ENCODE data around the gene SIRT7. TPM values are rescaled to one million over a fixed set of nuclear protein-coding genes. Genes with fewer than 3 reads are reported as not detected.
A peak's percentile ranks its signal among the peaks of the same experiment; 100 is the strongest.

The SIRT7 gene
- total and polyA plus RNA-seq, 11 donors, result 3.6 to 13.2 (median 6.8) TPM

DNA sequence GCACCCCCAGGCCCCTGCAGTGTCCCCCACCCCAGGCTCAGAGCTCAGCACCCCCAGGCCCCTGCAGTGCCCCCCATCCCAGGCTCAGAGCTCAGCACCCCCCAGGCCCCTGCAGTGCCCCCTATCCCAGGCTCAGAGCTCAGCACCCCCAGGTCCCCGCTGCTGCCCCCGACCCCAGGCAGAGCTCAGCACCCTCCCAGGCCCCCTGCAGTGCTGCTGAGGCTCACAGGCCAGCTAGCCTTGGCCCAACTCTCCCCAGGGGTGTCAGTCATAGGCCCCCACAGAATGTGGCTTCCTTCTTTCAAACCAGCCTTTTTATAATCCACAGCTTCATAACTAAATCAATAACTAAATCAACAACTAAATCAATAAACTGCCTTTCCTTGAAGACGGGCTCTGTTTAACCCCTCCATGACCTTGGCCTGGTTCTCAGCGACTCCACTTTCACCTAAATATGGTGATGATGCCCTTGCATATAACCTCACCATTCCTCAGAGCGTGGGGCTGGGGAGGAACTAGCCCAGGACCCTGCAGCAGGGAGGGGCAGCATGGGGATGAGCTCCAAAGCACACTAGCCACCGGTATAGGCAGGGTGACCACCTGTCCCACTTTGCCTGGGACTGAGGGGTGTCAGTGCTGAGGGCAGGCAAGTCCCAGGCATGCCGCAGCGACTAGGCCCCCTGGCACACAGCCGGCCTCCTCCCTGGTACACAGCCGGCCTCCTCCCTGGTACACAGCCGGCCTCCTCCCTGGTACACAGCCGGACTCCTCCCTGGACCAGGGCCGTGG, 38.0 kb upstream of the SIRT7 start:
- 80 to 86% (median 82%) methylated on average over 8 to 13 of the region's 13 CpGs for WGBS, 4 donors
- Histone ChIP-seq H3K4me1 (peaks cover 2 to 20% (median 9%) of the 10 kb centered on the region in 12 donors), H3K4me3 (no peak overlapping the region), H3K27ac (no peak overlapping the region), H3K36me3 (no peaks in the 10 kb centered on the region), H3K9me3 (no peaks in the 10 kb centered on the region), H3K27me3 (peaks cover 16 to 54% (median 28%) of the 10 kb centered on the region in 9 donors)
- TF ChIP-seq POLR2A (IDR thresholded peaks at IDR 0.05), result no peak
- TF ChIP-seq, protein P1, sequence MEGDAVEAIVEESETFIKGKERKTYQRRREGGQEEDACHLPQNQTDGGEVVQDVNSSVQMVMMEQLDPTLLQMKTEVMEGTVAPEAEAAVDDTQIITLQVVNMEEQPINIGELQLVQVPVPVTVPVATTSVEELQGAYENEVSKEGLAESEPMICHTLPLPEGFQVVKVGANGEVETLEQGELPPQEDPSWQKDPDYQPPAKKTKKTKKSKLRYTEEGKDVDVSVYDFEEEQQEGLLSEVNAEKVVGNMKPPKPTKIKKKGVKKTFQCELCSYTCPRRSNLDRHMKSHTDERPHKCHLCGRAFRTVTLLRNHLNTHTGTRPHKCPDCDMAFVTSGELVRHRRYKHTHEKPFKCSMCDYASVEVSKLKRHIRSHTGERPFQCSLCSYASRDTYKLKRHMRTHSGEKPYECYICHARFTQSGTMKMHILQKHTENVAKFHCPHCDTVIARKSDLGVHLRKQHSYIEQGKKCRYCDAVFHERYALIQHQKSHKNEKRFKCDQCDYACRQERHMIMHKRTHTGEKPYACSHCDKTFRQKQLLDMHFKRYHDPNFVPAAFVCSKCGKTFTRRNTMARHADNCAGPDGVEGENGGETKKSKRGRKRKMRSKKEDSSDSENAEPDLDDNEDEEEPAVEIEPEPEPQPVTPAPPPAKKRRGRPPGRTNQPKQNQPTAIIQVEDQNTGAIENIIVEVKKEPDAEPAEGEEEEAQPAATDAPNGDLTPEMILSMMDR (IDR thresholded peaks at IDR 0.05), result no peak
- intact Hi-C loops (cut with DNase I), result loop anchor here in 5 of 10 donors (5.0 kb wide), 2 partner anchors 66 to 196 kb away; partner anchors contain the start of genes CENPX (in 1 of the 5) and LRRC45 (in 1 of the 5)
- no peak for DNase-seq
- no peak for ATAC-seq

DNA sequence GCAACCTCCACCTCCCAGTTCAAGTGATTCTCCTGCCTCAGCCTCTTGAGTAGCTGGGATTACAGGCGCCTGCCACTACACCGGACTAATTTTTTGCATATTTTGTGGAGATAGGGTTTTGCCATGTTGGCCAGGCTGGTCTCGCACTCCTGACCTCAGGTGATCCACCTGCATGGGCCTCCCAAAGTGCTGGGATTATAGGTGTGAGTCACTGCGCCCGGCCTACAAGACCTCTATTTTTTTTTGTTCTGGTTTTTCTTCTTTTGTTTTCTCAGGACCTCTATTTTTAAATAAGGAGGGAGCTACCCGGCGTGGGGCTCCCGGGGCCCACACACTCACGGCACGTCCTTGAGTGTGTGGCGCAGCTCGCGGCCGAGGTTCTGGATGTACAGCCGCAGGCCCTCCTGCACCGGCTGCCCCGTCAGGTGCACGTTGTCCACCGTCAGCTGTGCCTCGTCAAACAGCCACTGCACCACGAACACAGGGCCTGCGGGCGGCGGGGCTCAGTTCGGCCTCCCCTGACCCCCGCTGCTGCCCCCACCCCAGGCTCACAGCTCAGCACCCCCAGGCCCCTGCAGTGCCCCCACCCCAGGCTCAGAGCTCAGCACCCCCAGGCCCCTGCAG, 37.2 kb upstream of the SIRT7 start:
- intact Hi-C loops (cut with DNase I), result loop anchor here in 5 of 10 donors (5.0 kb wide), 2 partner anchors 67 to 197 kb away; partner anchors contain the start of genes CENPX (in 1 of the 5) and LRRC45 (in 1 of the 5)
- H3K9me3 ChIP-seq, result no peaks in the 10 kb centered on the region
- ATAC-seq, result no peak
- peaks cover 11 to 48% (median 23%) of the 10 kb centered on the region in 9 donors for H3K27me3 ChIP-seq
- H3K4me3 ChIP-seq, result no peak overlapping the region
- H3K4me1 ChIP-seq, result peaks cover 2 to 12% (median 5%) of the 10 kb centered on the region in 12 donors
- H3K27ac ChIP-seq, result no peak overlapping the region
- no peak for TF ChIP-seq POLR2A (IDR thresholded peaks at IDR 0.05)
- TF ChIP-seq, protein P1 (IDR thresholded peaks at IDR 0.05), result no peak
- no peak for DNase-seq
- no peaks in the 10 kb centered on the region for H3K36me3 ChIP-seq
- 90 to 93% (median 92%) methylated on average over 24 to 26 of the region's 26 CpGs for WGBS, 4 donors

DNA sequence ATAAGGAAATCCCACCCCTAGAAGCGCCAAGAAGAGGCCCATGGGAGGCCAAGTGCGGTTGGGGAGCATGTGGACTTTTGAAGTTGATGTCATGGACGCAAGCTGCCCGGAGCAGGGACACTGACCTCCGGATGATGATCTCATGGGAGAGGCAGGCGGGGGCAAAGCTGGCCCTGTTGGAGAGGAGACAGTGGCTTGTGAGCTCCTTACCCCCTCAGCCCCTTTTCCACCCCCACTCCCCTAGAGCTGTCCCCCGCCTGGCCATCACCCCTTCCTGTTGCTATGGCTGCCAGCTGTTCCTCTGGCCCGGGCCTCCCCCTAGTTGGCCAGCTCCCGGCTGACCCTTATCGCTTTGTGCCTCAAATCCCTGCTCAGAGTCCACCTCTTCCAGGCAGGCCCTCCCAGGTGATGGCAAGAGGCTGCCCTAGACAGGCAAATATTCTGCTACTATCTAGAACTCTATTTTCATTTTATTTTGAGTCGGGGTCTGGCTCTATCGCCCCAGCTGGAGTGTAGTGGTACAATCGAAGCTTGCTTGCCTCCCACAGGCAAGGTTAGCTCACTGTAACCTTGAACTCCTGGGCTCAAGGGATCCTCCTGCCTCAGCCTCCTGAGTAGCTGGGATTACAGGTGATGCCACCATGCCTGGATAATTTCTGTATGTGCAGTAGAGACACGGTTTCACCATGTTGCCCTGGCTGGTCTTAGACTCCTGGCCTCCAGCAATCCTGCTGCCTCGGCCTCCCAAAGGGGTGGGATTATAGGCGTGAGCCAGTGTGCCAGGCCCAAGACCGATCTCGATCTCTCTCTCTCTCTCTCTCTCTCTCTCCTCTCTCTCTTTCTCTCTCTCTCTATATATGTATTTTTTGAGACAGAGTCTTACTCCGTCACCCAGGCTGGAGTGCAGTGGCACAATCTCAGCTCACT, 36.4 kb upstream of the SIRT7 start:
- no peak for TF ChIP-seq POLR2A (IDR thresholded peaks at IDR 0.05)
- TF ChIP-seq, protein P1 (IDR thresholded peaks at IDR 0.05), result no peak
- no peak overlapping the region for H3K27ac ChIP-seq
- H3K9me3 ChIP-seq, result no peaks in the 10 kb centered on the region
- H3K4me3 ChIP-seq, result no peak overlapping the region
- no peaks in the 10 kb centered on the region for H3K36me3 ChIP-seq
- WGBS, 4 donors, result 73 to 79% (median 77%) methylated on average over 16 to 19 of the region's 19 CpGs
- peak in 1 of 5 donors; percentile 12 for DNase-seq
- intact Hi-C loops (cut with DNase I), result loop anchor here in 5 of 10 donors (5.0 kb wide), 2 partner anchors 68 to 198 kb away; partner anchors contain the start of genes CENPX (in 1 of the 5) and LRRC45 (in 1 of the 5)
- peaks cover 6 to 41% (median 16%) of the 10 kb centered on the region in 9 donors for H3K27me3 ChIP-seq
- no peak for ATAC-seq
- H3K4me1 ChIP-seq, result peaks cover 0 to 5% (median 0%) of the 10 kb centered on the region in 12 donors

Measured in heart left ventricle (tissue), 16 donors.